Measurements from ENCODE around the gene SMOC1. TPM values are rescaled to one million over a fixed set of nuclear protein-coding genes. Genes with fewer than 3 reads are reported as not detected.

The SMOC1 gene
- total RNA-seq, 2 donors from 2014 or later: 14.1 to 18.6 TPM

DNA sequence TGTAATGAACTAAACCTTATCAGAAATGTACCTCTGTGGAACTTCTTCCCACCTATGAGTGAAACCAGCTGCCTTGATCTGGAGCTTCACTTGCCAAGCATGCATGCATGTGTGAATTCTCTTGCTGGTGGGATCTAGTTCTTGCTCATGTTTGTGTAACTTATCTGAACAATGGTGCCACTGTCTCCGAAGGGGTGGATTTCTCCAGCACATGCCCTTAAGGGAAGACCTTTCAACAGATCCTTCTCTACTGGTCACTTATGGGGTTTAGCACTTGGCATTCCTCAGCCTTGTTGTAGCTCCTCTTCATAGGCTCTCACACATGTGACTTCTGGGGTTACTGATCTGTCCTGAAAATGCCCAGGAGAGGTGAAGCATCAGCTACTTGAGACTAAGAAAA lies 25.0 kb downstream of the SMOC1 start:
- no peaks in the 10 kb centered on the region for H3K36me3 ChIP-seq
- no peak overlapping the region for H3K27ac ChIP-seq
- no peaks in the 10 kb centered on the region for H3K4me1 ChIP-seq
- H3K27me3 ChIP-seq: no peaks in the 10 kb centered on the region
- no peak overlapping the region for H3K4me3 ChIP-seq
- TF ChIP-seq CTCF (IDR thresholded peaks at IDR 0.05): no peak
- DNase-seq (ENCODE audit: low spot score): no peak
- H3K9me3 ChIP-seq: no peaks in the 10 kb centered on the region

GRCh38 chr14:69906201-69906600 lies 27.0 kb downstream of the SMOC1 start:
- DNase-seq (ENCODE audit: low spot score): no peak
- no peak overlapping the region for H3K27ac ChIP-seq
- no peaks in the 10 kb centered on the region for H3K36me3 ChIP-seq
- no peak overlapping the region for H3K4me3 ChIP-seq
- H3K27me3 ChIP-seq: no peaks in the 10 kb centered on the region
- no peaks in the 10 kb centered on the region for H3K4me1 ChIP-seq
- TF ChIP-seq CTCF (IDR thresholded peaks at IDR 0.05): no peak
- H3K9me3 ChIP-seq: no peaks in the 10 kb centered on the region

DNA sequence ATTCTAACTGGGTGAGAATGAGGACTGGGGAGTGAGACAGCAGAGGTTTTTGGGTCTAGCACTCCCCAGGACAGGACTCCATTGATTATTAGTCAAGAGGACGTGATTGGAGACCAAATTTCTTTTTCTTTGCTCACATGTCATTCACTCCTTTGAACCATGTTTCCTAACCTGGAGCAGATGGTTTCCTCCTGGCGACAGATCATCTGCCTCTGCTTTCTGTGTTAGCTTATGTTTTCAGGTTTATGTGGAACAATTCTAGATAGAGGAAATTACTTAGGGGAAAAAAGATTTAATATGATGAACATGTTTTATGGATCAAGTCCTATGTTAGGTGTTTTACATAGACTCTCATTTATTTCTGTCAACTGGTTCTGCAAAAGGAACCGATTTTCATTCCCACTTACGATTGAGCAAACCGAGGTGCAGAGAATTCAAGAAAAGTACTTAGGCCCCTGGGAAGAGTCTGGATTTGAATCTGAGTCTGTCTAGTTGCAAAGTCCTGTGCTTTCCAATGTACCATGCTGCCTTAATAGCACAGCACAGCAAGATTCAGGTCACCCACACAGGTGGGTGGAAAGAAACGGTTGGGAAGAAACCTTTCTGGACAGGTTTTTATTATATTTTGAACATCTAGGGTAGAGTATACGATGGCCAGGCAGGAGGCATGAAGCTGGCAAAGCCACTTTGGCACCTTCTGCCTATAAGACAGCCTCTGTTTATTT lies 30.8 kb downstream of the SMOC1 start:
- no peak overlapping the region for H3K4me3 ChIP-seq
- H3K27ac ChIP-seq: no peak overlapping the region
- no peaks in the 10 kb centered on the region for H3K9me3 ChIP-seq
- TF ChIP-seq CTCF (IDR thresholded peaks at IDR 0.05): no peak
- H3K36me3 ChIP-seq: no peaks in the 10 kb centered on the region
- no peaks in the 10 kb centered on the region for H3K4me1 ChIP-seq
- no peaks in the 10 kb centered on the region for H3K27me3 ChIP-seq
- DNase-seq (ENCODE audit: low spot score): no peak

- Histone ChIP-seq H3K4me3 (no peak overlapping the region), H3K27ac (no peak overlapping the region), H3K27me3 (no peaks in the 10 kb centered on the region), H3K9me3 (no peaks in the 10 kb centered on the region), H3K36me3 (no peaks in the 10 kb centered on the region), H3K4me1 (no peaks in the 10 kb centered on the region)
- DNase-seq (ENCODE audit: low spot score): no peak
- TF ChIP-seq CTCF (IDR thresholded peaks at IDR 0.05): no peak
Measured at GRCh38 chr14:69910871-69911270, 31.7 kb downstream of the SMOC1 start.

DNA sequence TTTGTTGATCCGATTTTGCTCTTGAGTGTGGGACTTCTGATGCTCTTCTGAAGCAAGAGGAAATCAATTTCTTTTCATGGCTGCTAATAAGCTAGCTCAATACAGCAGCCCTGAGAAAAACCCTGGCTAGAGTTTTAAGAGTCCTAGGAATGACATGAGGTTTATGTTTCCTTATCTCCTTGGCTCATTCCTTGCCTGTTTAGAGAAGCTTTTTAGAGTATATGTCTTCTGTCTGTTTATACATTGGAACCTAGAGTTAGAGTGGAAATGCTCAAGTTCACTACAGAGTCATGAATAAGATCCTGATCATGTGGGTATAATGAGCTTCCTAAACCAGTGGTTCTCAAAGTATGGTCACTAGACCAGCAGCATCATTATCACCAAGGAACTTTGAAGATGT lies 34.5 kb downstream of the SMOC1 start:
- Histone ChIP-seq H3K36me3 (no peaks in the 10 kb centered on the region), H3K4me1 (no peaks in the 10 kb centered on the region), H3K27ac (no peak overlapping the region), H3K27me3 (no peaks in the 10 kb centered on the region), H3K9me3 (no peaks in the 10 kb centered on the region), H3K4me3 (no peak overlapping the region)
- no peak for TF ChIP-seq CTCF (IDR thresholded peaks at IDR 0.05)
- DNase-seq (ENCODE audit: low spot score): no peak

- DNase-seq (ENCODE audit: low spot score): no peak
- Histone ChIP-seq H3K9me3 (no peaks in the 10 kb centered on the region), H3K4me1 (no peaks in the 10 kb centered on the region), H3K27me3 (no peaks in the 10 kb centered on the region), H3K4me3 (no peak overlapping the region), H3K36me3 (no peaks in the 10 kb centered on the region), H3K27ac (no peak overlapping the region)
- TF ChIP-seq CTCF (IDR thresholded peaks at IDR 0.05): no peak
Measured at GRCh38 chr14:69916396-69916795, 37.2 kb downstream of the SMOC1 start.
